ENCODE data around the gene AFAP1L2. TPM values are rescaled to one million over a fixed set of nuclear protein-coding genes. Genes with fewer than 3 reads are reported as not detected.
A peak's percentile ranks its signal among the peaks of the same experiment; 100 is the strongest.

The AFAP1L2 gene
- total and polyA plus RNA-seq, 5 experiments from 2014 or later, result 1.3 to 2.3 (median 1.8) TPM

DNA sequence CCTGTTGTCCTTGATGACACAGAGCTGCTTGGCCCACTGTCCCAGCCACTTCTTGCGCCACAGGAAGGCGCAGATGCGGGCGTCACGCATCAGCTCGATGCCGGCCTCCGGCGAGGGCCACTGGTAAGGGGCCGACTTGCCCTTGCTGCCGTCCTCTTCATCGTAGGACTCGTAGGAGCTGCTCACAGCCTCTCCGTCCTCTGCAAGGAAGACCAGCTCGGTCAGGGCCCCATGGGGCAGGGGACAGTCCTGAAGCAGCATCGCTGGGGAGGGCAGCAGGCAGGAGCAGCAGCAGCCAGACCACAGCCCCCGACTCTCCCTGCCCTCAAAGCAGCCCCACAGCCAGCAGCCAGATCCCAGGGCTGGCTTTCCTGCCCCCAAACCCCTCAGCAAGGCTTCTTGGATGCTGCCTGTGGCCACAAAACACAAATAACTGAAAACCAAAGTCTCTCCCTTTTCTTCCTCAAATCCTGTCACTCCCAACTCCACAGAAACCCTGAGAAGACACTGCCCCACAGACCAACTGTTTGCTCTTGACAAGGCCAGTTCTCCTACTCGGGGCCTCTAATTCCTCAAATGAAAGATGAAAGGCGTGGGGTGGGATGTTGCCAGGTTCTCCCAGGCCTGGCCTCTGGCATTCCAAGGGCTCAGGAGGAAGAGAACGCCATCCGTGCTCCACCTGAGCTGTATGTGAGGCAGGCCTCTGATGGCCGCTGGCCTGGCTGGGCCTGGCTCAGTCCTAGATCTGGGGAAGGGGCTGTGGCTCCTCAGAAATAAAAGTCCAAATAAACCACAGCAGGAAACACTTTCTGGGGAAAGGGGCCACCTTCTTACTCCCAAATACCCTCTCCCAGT, 88.5 kb downstream of the AFAP1L2 start:
- Mint-ChIP-seq H3K9me3 (no peaks in the 10 kb centered on the region), H3K27me3 (peaks cover 0 to 11% (median 0%) of the 10 kb centered on the region in 5 donors), H3K4me1 (no peaks in the 10 kb centered on the region), H3K27ac (no peak overlapping the region), H3K4me3 (no peak overlapping the region), H3K36me3 (no peaks in the 10 kb centered on the region)
- POLR2A ChIA-PET, result no interaction called here
- DNase-seq, result no peak
- ATAC-seq, result no peak

DNA sequence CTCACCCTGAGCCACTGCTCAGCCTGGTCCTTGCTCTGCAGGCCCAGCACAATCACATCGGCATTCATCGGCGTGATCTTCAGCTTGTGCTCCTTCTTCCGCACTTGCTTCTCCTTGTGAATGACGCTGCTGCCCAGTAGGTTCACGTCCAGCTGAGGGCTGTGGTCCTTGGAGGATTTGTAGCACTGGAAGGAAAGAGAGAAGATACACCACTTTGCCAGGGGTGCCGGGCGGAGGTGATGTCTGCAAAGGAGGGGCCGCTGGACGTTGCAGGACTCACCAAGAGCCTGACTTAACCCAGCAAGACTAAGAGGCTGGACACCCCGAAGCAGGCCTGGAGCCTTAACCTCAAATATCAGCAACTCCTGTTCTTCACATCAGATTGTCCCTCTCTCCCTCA, 90.4 kb downstream of the AFAP1L2 start:
- POLR2A ChIA-PET, result no interaction called here
- ATAC-seq (no peak), DNase-seq (no peak)
- Mint-ChIP-seq H3K4me1 (no peaks in the 10 kb centered on the region), H3K36me3 (no peaks in the 10 kb centered on the region), H3K27me3 (peaks cover 0 to 11% (median 0%) of the 10 kb centered on the region in 5 donors), H3K27ac (no peak overlapping the region), H3K9me3 (no peaks in the 10 kb centered on the region), H3K4me3 (no peak overlapping the region)

DNA sequence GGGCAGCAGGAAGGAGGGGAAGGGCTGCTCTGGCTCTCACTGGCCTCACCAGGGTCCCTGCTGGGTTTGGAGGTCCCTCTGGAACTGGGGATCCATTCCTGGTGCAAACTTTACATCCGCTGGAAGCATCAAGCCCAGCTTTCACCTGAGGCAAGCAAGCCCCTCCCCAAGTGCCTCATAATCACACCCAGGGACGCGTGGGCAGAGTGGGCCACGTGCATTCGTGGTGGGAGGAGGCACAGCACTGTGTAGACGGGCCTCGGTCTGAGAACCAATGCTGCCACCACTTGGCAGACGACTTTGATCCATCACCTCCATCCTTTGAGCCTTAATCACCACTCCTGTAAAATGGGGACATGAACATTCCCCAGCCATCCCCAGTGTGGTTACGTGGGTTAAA, 91.2 kb downstream of the AFAP1L2 start:
- POLR2A ChIA-PET, result no interaction called here
- Mint-ChIP-seq H3K36me3 (no peaks in the 10 kb centered on the region), H3K4me1 (no peaks in the 10 kb centered on the region), H3K9me3 (no peaks in the 10 kb centered on the region), H3K27ac (no peak overlapping the region), H3K4me3 (no peak overlapping the region), H3K27me3 (peaks cover 0 to 11% (median 0%) of the 10 kb centered on the region in 5 donors)
- no peak for ATAC-seq
- no peak for DNase-seq

DNA sequence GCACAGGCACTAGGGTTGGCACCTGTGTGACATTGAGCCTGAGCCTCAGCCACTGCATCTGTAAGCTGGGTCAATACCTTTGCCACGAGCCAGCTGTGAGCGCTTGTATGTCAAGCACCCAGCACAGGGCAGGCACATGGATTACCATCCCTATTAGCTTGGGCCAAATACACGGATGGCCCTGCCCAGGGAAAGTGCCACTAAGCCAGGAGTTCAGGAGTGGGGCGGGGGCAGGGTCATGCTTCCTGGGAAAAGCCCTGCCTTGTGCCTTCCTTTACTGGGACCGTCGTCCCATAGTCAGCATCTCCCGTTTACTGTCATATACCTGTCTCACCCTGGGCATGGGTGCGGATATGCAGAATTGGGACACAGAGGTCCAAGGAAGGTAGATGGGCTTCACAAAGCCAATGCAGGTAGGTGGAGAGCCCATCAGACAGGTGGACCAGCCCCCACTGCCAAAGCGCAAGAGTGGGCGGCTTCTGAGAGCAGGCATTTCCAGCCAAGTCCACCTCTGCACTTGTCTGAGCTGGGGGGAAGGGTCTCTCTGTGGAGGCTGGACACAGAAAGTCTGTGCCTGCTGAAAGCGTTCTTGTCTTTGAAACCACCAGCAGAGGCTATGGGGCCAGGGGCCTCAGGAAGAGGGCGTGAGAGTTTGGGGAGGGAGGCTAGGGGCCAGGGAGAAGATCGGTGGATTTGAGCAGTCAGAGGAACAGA, 92.6 kb downstream of the AFAP1L2 start:
- no peak overlapping the region for H3K4me3 Mint-ChIP-seq
- peaks cover 0 to 2% (median 0%) of the 10 kb centered on the region in 4 donors for H3K4me1 Mint-ChIP-seq
- no peaks in the 10 kb centered on the region for H3K9me3 Mint-ChIP-seq
- H3K27me3 Mint-ChIP-seq, result peaks cover 0 to 8% (median 0%) of the 10 kb centered on the region in 5 donors
- ATAC-seq, result no peak
- no peak overlapping the region for H3K27ac Mint-ChIP-seq
- no peaks in the 10 kb centered on the region for H3K36me3 Mint-ChIP-seq
- DNase-seq, result no peak
- POLR2A ChIA-PET, result no interaction called here

DNA sequence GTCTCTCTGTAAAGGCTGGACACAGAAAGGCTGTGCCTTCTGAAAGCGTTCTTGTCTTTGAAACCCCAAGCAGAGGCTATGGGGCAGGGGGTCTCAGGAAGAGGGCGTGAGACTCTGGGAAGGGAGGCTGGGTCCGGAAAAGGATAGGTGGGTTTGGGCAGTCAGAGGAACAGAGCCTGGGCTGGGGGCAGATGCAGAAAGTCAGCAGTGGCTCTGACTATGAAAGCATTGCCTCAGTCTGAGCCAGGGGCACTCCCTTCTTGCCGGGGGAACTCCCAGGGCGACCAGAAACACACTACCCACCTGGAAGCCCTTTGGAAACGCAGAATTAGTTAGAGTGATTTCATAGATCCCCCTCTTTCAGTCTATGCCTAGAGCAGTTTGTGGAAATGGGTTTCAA, 93.3 kb downstream of the AFAP1L2 start:
- H3K9me3 Mint-ChIP-seq, result no peaks in the 10 kb centered on the region
- no peak overlapping the region for H3K4me3 Mint-ChIP-seq

DNA sequence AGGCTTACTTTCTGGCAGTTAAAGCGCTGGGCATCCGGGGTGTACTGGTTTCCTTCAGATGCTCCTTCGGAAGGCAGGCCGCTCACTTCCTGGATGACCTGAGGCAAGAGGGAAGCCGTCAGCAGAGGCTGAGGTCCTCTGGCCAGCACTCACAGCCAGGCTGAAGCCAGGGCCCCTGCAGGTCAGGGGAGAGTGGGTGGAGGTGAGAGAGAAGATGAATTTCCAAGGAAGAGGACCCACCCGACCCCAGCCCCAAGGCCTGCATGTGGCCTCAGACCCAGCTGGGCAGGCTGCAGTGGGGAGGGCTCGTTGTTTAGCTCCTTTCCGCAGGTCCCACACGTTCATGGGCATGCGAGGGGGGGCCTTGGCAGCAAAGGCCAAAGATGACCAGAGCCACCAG, 94.0 kb downstream of the AFAP1L2 start:
- Mint-ChIP-seq H3K9me3 (no peaks in the 10 kb centered on the region), H3K27ac (peak overlapping the region in 1 of 10 donors; percentile 65), H3K27me3 (no peaks in the 10 kb centered on the region), H3K4me1 (peaks cover 0 to 2% (median 0%) of the 10 kb centered on the region in 4 donors), H3K4me3 (no peak overlapping the region), H3K36me3 (no peaks in the 10 kb centered on the region)
- POLR2A ChIA-PET, result no interaction called here
- no peak for DNase-seq
- ATAC-seq, result no peak

More for the DNA sequence above, 93.3 kb downstream of the AFAP1L2 start:
- no peak for DNase-seq
- Mint-ChIP-seq H3K27ac (no peak overlapping the region), H3K4me1 (peaks cover 0 to 2% (median 0%) of the 10 kb centered on the region in 4 donors), H3K36me3 (no peaks in the 10 kb centered on the region), H3K27me3 (peaks cover 0 to 2% (median 0%) of the 10 kb centered on the region in 5 donors)
- POLR2A ChIA-PET, result no interaction called here
- no peak for ATAC-seq

DNA sequence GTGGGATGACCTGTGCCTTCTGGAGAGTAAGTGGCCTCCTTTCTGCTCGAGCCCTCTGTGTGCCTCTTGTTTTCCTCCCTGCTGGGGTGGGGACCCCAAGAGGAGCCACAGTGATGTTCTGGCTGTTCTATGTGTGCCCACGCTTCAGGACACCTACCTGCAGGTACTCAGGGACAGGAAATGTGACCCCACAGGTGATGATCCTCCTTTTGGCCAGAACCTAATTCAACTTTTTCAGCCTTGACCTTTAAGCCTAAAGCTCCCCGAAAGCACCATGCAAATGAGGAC, 95.0 kb downstream of the AFAP1L2 start:
- Mint-ChIP-seq H3K9me3 (no peaks in the 10 kb centered on the region), H3K4me3 (no peak overlapping the region), H3K27me3 (no peaks in the 10 kb centered on the region), H3K4me1 (peaks cover under 1 to 4% (median 2%) of the 10 kb centered on the region in 4 donors), H3K27ac (peak overlapping the region in 1 of 10 donors; percentile 32), H3K36me3 (no peaks in the 10 kb centered on the region)
- no peak for ATAC-seq
- DNase-seq, result no peak
- POLR2A ChIA-PET, result no interaction called here

DNA sequence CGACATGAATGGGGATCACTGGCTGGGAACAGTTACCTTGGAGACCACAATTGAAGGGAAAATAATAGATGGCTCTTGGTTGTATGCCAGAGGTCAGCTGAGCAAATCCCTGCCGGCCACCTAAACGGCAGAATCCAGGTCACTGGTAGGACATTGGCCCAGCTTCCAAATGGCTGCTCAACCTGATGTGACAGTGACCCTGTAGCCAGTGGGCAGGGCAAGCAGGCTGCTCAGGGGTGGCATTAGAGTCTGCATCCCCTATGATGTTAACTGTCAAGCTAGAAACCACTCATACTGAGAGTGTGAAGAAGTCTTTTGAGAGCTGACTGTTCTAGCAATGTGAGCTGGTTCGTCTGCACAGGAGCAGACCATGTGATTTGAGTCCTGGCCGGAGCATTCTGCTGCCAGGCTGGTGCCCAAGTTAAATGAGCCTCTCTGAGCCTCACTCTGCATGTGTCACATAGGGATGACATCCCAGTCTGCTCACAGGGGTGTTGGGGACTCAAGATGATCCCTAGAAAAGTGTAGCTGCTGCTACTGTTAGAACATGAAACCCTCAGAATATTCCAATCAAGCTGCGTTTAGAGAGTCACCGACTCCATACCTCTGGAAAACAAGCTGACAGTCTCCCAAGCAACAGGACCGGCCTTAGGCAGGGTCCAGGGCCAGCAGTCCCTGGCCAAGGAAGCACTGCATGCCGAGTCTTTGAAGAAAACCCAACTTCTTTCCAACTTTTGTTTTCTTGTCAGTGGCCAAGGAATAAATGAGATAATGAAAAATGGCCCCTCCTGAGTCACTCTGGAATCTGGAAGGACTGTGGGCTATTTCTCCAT, 95.6 kb downstream of the AFAP1L2 start:
- H3K36me3 Mint-ChIP-seq, result no peaks in the 10 kb centered on the region
- H3K27me3 Mint-ChIP-seq, result no peaks in the 10 kb centered on the region
- no peaks in the 10 kb centered on the region for H3K9me3 Mint-ChIP-seq
- H3K4me3 Mint-ChIP-seq, result no peak overlapping the region
- POLR2A ChIA-PET, result no interaction called here
- no peak for ATAC-seq
- peaks cover 5 to 10% (median 8%) of the 10 kb centered on the region in 4 donors for H3K4me1 Mint-ChIP-seq
- H3K27ac Mint-ChIP-seq, result peak overlapping the region in 1 of 10 donors; percentile 22
- DNase-seq, result no peak

DNA sequence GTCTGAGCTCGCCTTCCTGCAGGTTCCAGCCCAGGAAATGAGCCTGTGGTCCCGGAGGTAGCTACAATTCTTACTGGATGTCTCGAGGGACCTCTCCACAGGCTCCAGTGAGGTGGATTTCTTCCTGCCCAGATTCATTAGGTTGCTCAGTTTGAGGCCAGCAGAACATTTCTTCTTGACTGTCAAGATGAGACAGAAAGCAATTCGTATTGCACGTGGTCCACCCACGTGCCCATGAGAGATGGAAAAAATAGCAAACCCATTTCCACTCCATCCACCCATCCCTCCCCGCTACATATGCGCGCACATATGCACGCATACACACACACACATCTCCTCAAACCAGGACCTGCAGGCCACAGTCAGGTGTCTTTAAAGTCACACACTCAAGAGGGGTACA, 96.6 kb downstream of the AFAP1L2 start:
- Mint-ChIP-seq H3K4me3 (peak overlapping the region in 1 of 10 donors; percentile 16), H3K36me3 (no peaks in the 10 kb centered on the region), H3K27ac (no peak overlapping the region), H3K4me1 (peaks cover 7 to 14% (median 11%) of the 10 kb centered on the region in 4 donors), H3K27me3 (no peaks in the 10 kb centered on the region), H3K9me3 (no peaks in the 10 kb centered on the region)
- ATAC-seq (no peak), DNase-seq (no peak)
- POLR2A ChIA-PET, result no interaction called here

DNA sequence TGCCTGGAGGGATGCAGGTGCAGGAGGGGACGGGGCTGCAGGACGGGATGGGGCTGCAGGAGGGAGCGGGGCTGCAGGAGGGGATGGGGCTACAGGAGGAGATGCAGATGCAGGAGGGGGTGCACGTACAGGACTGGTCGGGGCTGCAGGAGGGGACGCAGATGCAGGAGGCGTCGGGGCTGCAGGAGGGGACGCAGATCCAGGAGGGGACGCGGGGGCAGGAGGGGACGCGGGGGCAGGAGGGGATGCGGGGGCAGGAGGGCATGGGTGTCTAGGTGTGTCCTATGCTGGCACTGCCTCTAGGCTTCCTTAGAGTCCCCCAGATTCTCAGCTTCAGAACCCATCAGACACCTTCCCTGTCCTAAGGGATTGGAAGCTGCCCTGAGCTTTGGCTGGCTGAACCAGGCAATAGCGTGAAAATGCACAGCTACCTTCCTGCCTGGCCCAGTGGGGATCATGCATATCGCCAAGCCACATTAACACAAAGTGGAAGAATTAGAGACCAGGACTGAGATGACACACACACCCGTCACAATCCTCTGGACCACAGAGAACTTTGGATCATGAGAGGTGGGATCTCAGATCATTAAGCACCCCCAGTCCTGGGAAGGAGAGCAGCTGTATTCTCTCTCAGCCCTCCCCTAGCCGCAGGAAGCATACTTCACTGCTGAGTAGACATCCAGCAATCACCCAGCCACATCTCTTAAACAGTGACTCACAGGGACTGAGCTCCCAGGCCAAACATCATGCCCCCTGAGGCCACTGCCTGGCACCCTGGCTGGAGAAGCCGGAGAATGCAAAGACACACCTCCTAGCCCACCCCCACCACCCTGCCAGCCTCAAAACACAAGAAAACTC, 98.0 kb downstream of the AFAP1L2 start:
- H3K27me3 Mint-ChIP-seq, result no peaks in the 10 kb centered on the region
- POLR2A ChIA-PET, result no interaction called here
- ATAC-seq, result no peak
- DNase-seq, result no peak
- no peak overlapping the region for H3K27ac Mint-ChIP-seq
- peaks cover 9 to 14% (median 11%) of the 10 kb centered on the region in 4 donors for H3K4me1 Mint-ChIP-seq
- no peaks in the 10 kb centered on the region for H3K9me3 Mint-ChIP-seq
- peaks cover 0 to 5% (median 0%) of the 10 kb centered on the region in 3 donors for H3K36me3 Mint-ChIP-seq
- peak overlapping the region in 5 of 10 donors; percentile 44 to 88 (median 56) for H3K4me3 Mint-ChIP-seq

DNA sequence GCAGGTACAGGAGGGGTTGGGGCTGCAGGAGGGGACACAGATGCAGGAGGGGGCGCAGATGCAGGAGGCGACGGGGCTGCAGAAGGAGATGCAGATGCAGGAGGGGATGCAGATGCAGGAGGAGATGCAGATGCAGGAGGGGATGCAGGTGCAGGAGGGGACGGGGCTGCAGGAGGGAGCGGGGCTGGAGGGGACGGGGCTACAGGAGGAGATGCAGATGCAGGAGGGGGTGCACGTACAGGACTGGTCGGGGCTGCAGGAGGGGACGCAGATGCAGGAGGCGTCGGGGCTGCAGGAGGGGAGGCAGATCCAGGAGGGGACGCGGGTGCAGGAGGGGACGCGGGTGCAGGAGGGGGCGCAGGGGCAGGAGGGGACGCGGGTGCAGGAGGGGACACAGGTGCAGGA, 98.8 kb downstream of the AFAP1L2 start:
- H3K4me3 Mint-ChIP-seq, result peak overlapping the region in 8 of 10 donors; percentile 51 to 95 (median 88)
- POLR2A ChIA-PET, result no interaction called here
- ATAC-seq, result no peak
- DNase-seq, result no peak
- H3K4me1 Mint-ChIP-seq, result peaks cover 9 to 14% (median 11%) of the 10 kb centered on the region in 4 donors
- peaks cover 0 to 5% (median 2%) of the 10 kb centered on the region in 3 donors for H3K36me3 Mint-ChIP-seq
- no peaks in the 10 kb centered on the region for H3K27me3 Mint-ChIP-seq
- H3K9me3 Mint-ChIP-seq, result no peaks in the 10 kb centered on the region
- H3K27ac Mint-ChIP-seq, result no peak overlapping the region

Data from naive thymus-derived CD8-positive, alpha-beta T cell (primary cell).